NCI-H748 (cell line): ENCODE data around the gene NUDT3.
"Not testable (repeated sequence)": the region's sequence is repeated elsewhere in the genome, so short reads cannot be mapped to it uniquely, and the experiment has no call there.

Experiments
- DNase-seq: peaks from one replicate; lab custom pipeline; 2025; ENCODE audit not compliant: unreplicated experiment; lab: John Stamatoyannopoulos, UW

The NUDT3 gene

GRCh38 chr6:34267746-34268145 is 124.7 kb downstream of the NUDT3 start:
- DNase-seq = no peak

- DNase-seq = not testable (repeated sequence)
Measured at GRCh38 chr6:34263484-34263883, 129.0 kb downstream of the NUDT3 start.

- DNase-seq = peak; percentile 13
Measured at GRCh38 chr6:34260576-34261267, 131.7 kb downstream of the NUDT3 start.

GRCh38 chr6:34259529-34260069 is 132.9 kb downstream of the NUDT3 start:
- no peak for DNase-seq

GRCh38 chr6:34252395-34252794 is 140.1 kb downstream of the NUDT3 start:
- peak; percentile 69 for DNase-seq

GRCh38 chr6:34249469-34250261 is 142.8 kb downstream of the NUDT3 start:
- no peak for DNase-seq

GRCh38 chr6:34248727-34249468 is 143.6 kb downstream of the NUDT3 start, which contains the start of gene SMIM29:
SMIM29 (minus strand) TSS chr6:34249006; CDS start chr6:34247791, 1,215 bp downstream.
- DNase-seq = peak; percentile 96

GRCh38 chr6:34248198-34248726 is 144.2 kb downstream of the NUDT3 start:
- peak; percentile 41 for DNase-seq

- DNase-seq = no peak
Measured at GRCh38 chr6:34247481-34248197, 144.8 kb downstream of the NUDT3 start.

- peak; percentile 23 for DNase-seq
Measured at GRCh38 chr6:34246563-34247391, 145.7 kb downstream of the NUDT3 start.

GRCh38 chr6:34246249-34246562 is 146.3 kb downstream of the NUDT3 start:
- DNase-seq = no peak

- DNase-seq = not testable (repeated sequence)
Measured at GRCh38 chr6:34245761-34246140, 146.7 kb downstream of the NUDT3 start.

- not testable (repeated sequence) for DNase-seq
Measured at GRCh38 chr6:34245032-34245760, 147.3 kb downstream of the NUDT3 start.

- DNase-seq = no peak
Measured at GRCh38 chr6:34243901-34244884, 148.3 kb downstream of the NUDT3 start.

- no peak for DNase-seq
Measured at GRCh38 chr6:34243131-34243771, 149.2 kb downstream of the NUDT3 start.

GRCh38 chr6:34242252-34243130 is 150.0 kb downstream of the NUDT3 start:
- DNase-seq = no peak
